Measurements from ENCODE around the gene CDK4.

CDK4 gene

GRCh38 chr12:57732726-57733593 is 19.1 kb downstream of the CDK4 start:
- no peak for TF ChIP-seq EP300 (IDR thresholded peaks at IDR 0.05; ENCODE audit: borderline replicate concordance)
- no peak for TF ChIP-seq TCF12 (IDR thresholded peaks at IDR 0.05; ENCODE audit: low read depth)
- no peak for TF ChIP-seq MAX (IDR thresholded peaks at IDR 0.05)
- no peak for TF ChIP-seq RAD21 (IDR thresholded peaks at IDR 0.05; ENCODE audit: low read depth)
- no peak for TF ChIP-seq CEBPB (IDR thresholded peaks at IDR 0.05)
- no peak for TF ChIP-seq FOXM1 (IDR thresholded peaks at IDR 0.05; ENCODE audit: borderline replicate concordance, low read depth)
- TF ChIP-seq TAF1 (IDR thresholded peaks at IDR 0.05; ENCODE audit: low read depth): no peak
- TF ChIP-seq YY1 (IDR thresholded peaks at IDR 0.05; ENCODE audit: low read depth): no peak
- TF ChIP-seq REST (IDR thresholded peaks at IDR 0.05; ENCODE audit: low read depth): no peak
- TF ChIP-seq NFIC (IDR thresholded peaks at IDR 0.05): no peak
- TF ChIP-seq ZBTB7A (IDR thresholded peaks at IDR 0.05; ENCODE audit: low read depth): no peak
- TF ChIP-seq TEAD4 (IDR thresholded peaks at IDR 0.05): no peak

GRCh38 chr12:57732270-57732669 is 19.8 kb downstream of the CDK4 start:
- TF ChIP-seq REST (IDR thresholded peaks at IDR 0.05; ENCODE audit: low read depth) (no peak), TAF1 (IDR thresholded peaks at IDR 0.05; ENCODE audit: low read depth) (no peak), RAD21 (IDR thresholded peaks at IDR 0.05; ENCODE audit: low read depth) (no peak), YY1 (IDR thresholded peaks at IDR 0.05; ENCODE audit: low read depth) (no peak)

- TF ChIP-seq TEAD4 (IDR thresholded peaks at IDR 0.05): no peak
- no peak for TF ChIP-seq FOXM1 (IDR thresholded peaks at IDR 0.05; ENCODE audit: borderline replicate concordance, low read depth)
- TF ChIP-seq EP300 (IDR thresholded peaks at IDR 0.05; ENCODE audit: borderline replicate concordance): no peak
- no peak for TF ChIP-seq RAD21 (IDR thresholded peaks at IDR 0.05; ENCODE audit: low read depth)
- no peak for TF ChIP-seq CEBPB (IDR thresholded peaks at IDR 0.05)
- no peak for TF ChIP-seq YY1 (IDR thresholded peaks at IDR 0.05; ENCODE audit: low read depth)
- no peak for TF ChIP-seq TAF1 (IDR thresholded peaks at IDR 0.05; ENCODE audit: low read depth)
- no peak for TF ChIP-seq ZBTB7A (IDR thresholded peaks at IDR 0.05; ENCODE audit: low read depth)
- no peak for TF ChIP-seq CREB1 (IDR thresholded peaks at IDR 0.05; ENCODE audit: low read depth)
- no peak for TF ChIP-seq EGR1 (IDR thresholded peaks at IDR 0.05)
- no peak for TF ChIP-seq USF1 (IDR thresholded peaks at IDR 0.05)
- no peak for TF ChIP-seq REST (IDR thresholded peaks at IDR 0.05; ENCODE audit: low read depth)
- TF ChIP-seq TCF12 (IDR thresholded peaks at IDR 0.05; ENCODE audit: low read depth): no peak
- TF ChIP-seq NFIC (IDR thresholded peaks at IDR 0.05): no peak
- no peak for TF ChIP-seq MAX (IDR thresholded peaks at IDR 0.05)
Measured at GRCh38 chr12:57731411-57732080, 20.6 kb downstream of the CDK4 start.

- no peak for TF ChIP-seq NFIC (IDR thresholded peaks at IDR 0.05)
- no peak for TF ChIP-seq TCF12 (IDR thresholded peaks at IDR 0.05; ENCODE audit: low read depth)
Measured at GRCh38 chr12:57730336-57731067, 21.6 kb downstream of the CDK4 start.
